GM21447 (cell line): ENCODE data around the gene NONO.
"Not testable (repeated sequence)": the region's sequence is repeated elsewhere in the genome, so short reads cannot be mapped to it uniquely, and the experiment has no call there.

Experiments used
- ATAC-seq: cut with Tn5 transposase; IDR thresholded peaks from one replicate; pipeline ENCODE4 v1.9.1; 2021; ENCODE audit not compliant: unreplicated experiment

The NONO gene

DNA sequence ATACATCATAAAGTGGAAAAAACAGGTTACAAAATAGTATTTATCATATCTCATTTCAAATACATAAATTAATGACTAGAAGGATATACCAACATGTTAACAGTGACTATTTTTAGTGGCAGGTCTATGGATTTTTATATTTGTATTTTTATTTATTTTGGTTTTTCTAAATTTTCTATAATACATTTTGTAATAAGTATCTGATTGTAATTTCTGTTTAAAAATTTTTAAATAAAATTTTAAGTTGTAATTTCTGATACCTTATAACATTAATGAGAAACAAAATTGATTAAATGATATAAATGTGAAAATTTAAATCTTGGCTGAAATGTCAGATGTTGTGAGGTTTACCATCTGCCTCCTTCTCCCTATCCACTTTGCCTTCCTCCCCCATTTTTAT, 2.5 kb downstream of the NONO start:
- no peak for ATAC-seq

DNA sequence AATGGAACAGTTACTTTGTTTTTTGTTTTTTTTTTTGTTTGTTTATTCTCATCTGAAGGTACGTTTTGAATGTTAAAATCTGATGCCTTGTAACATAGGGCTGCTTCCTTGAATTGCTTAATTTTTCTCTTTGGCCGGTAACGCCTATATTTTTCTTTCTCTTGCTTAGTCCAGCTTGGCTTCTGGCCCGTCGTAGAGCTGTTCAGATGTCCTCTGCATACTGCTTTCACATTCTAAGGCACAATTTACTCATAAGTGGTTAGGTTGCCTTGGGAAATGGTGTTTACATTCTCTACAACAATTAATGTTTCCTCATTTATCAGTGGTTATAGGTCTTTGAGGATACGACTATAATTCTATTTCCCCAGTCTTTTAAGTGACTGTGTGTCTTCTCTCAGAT, 7.9 kb downstream of the NONO start:
- no peak for ATAC-seq

DNA sequence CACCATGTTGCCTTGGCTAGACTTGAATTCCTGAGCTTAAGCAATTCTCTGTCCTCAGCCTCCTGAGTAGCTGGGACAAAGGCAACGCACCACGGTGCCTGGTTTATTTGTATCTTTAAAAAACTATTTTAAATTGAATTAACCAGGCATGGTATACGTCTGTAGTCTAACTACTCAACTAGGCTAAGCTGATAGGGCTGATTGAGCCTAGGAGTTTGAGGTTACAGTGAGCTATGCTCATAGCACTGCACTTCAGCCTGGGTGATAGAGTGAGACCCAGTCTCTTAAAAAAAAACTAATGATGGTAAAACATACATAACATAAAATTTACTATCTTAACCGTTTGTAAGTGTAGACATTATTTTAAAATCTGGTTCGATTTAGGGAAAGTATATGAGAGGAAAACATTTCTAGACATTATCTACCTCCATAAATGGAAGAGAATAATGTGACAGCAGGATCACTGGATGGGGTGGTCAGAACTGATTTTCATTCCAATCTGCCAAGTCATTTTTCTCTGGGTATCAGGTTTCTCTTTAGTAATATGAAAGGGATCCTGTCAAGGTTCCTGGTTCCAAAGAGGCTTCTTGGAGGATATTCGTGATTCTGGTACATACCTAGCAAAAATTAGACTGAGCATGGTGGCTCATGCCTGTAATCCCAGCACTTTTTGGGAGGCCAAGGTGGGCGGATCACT, 9.4 kb downstream of the NONO start:
- ATAC-seq = no peak

DNA sequence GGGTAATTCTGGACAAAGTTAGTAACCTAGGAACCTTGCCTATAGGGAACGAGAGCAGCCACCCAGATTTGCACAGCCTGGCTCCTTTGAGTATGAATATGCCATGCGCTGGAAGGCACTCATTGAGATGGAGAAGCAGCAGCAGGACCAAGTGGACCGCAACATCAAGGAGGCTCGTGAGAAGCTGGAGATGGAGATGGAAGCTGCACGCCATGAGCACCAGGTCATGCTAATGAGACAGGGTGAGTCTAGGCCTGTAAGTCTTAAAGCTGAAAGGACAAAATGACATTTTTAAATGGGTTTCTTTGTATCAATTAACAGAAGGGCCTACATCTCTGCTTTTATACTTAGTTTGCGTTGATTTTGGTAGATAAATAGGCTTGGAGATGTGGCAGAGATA, 13.4 kb downstream of the NONO start:
- ATAC-seq = no peak

DNA sequence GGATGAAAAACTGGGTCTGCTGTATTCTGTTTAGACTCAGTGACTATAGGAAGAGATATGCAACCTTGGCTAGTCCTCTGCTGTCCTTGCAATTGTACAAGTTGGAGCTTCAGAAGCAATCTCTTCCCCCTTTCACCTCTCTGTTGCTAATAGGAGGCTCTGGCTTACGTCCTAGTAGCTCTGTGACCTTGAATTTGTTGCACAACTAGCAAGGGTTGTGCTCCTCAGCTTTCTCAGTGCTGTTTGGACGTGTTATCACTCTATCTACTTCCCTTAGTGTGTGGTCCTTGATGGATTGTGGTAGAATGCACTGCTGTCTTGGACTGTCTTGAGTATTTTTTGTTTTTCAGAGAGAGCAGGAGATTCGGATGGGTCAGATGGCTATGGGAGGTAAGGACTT, 14.7 kb downstream of the NONO start:
- ATAC-seq = no peak

DNA sequence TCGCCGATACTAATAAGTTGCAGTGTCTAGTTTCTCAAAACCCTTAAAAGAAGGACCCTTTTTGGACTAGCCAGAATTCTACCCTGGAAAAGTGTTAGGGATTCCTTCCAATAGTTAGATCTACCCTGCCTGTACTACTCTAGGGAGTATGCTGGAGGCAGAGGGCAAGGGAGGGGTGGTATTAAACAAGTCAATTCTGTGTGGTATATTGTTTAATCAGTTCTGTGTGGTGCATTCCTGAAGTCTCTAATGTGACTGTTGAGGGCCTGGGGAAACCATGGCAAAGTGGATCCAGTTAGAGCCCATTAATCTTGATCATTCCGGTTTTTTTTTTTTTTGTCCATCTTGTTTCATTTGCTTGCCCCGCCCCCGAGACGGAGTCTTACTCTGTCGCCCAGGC, 16.6 kb downstream of the NONO start:
- ATAC-seq = not testable (repeated sequence)

DNA sequence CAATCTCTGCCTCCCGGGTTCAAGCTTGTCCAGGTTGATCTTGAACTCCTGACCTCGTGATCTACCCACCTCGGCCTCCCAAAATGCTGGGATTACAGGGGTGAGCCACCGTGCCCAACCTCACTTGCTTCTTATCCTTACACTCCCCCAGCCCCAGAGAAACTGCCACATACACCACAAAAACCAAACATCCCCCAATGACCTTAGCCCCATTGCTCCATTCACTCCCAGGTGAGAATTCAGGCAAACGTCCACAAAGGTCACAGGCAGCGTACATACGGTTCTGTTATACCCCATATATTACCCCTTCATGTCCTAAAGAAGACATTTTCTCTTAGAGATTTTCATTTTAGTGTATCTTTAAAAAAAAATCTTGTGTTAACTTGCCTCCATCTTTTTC, 17.1 kb downstream of the NONO start:
- not testable (repeated sequence) for ATAC-seq

DNA sequence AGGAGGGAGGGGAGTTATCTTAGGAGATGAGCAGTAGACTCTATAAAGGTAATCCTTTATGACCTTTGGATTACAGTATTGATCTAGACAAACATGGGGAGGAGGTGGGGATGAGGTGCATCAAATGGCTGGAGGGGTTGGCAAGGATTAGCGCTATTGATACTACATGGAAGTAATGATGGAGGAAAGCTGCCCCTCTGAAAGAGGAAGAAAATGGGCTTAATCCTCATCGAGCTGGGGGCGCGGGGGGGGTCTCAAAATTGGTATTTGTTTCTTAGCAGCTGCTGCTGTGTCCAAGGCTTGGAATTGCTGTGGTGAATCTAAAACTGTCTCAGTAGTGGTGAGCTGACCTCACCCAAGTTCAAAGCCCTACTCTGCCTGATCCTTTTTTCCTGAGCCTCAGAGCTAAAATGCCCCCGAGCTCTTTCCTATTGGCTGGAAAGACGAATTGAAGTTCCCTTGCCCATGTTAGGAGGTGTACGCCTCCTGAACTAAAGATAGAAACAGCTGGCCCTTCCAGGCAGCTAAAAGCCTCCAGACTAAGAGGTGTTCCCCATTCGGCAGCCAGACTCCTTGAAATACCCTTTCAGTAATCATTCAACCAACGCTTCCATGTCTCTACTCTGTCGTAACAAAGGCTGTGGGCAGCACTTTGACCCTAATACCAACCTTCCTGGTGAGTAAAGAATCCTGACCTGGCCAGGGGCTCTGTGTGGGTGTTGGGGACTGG, 17.9 kb downstream of the NONO start, which contains the start of gene ITGB1BP2:
ITGB1BP2 (plus strand) TSS at position 556 of the 730 bp plus-strand sequence; CDS start at position 613, 57 bp downstream.
- no peak for ATAC-seq

DNA sequence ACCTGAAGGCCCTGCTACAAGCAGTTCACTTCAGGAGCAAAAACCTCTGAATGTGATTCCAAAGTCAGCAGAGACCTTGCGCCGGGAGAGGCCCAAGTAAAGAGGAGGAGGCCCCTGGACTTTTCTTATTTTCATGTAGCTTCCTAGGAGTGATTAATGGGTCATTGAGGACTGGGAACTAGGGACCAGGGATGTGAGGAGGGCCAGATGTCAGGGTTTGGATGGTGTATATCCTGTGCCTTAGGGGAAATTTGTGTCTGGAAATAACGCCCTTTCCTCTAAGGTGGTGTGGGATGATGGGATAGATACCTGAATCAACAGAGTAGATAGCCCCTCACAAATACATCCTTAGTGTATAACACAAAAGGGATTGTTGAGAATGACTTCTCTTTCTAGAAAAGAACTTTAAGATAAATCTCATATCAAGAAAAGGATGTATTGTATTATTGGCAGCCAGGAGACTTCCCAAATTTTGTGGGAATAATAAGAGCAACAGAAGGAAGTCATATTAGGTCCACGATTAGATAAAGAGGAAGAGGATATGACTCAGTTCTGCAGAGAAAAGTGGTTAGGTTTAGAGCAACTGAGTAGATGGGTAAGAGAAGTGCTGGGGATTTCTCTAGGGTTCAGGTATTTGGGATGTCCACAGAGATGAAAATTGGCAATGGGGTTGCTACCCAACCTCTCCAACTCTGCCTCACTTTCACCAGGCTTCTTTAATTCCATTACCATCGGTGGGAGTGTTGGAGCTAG, 19.2 kb downstream of the NONO start:
- no peak for ATAC-seq

DNA sequence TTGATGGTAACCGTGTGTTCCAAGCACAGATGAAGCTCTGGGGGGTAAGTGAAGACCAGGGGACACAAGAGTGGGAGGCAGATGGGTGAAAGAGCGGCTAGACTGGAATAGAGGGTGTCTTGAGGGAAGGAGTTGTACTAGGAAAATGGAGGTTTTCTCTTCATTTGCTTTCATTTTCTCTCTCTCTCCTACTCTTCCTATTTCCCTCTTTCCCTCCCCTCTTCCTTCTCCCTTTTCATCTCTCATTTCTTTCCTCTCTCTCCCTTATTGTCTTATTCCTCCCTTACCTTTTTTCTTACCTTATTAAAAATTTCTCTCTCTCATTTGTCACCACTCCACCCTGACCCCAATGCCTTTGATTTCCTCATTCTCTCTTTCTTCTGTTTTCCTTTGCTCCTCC, 21.1 kb downstream of the NONO start:
- ATAC-seq = no peak

DNA sequence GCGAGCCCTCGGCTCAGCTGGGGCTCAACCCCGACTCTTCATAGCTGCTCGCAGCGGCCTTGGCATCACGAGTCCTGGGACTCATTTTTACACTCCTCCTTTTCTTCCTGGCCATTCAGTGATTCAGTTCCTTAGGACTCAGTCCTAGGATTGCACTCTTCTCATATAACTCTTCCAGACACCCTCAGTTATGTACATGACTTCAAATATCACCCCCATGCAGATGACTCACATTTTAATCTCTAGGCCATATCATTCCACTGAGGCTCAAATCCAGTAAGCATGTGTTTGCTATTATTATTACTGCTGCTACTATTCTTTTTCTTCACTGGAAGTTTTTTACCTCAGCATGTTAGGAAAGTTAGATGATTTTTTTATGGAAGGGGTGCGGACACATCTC, 32.5 kb downstream of the NONO start:
- no peak for ATAC-seq

DNA sequence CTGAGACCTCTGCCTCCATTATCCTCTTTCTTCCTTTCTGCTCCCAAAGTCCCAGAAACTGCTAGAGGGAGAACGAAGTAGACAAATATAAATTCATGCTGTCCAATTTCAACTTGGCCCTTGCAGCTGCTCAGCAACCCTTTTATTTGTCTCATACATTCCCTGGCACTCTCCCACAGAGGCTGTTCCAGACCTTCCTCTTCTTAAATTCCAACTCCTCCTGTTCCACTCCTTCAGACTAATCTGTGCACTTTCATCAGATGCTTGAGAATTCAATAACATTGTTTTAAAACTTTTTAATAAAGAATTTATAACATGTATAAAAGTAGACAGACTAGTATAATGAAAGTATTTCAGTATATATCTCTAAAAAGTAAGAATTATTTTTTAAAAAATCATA, 33.5 kb downstream of the NONO start:
- ATAC-seq = not testable (repeated sequence)

DNA sequence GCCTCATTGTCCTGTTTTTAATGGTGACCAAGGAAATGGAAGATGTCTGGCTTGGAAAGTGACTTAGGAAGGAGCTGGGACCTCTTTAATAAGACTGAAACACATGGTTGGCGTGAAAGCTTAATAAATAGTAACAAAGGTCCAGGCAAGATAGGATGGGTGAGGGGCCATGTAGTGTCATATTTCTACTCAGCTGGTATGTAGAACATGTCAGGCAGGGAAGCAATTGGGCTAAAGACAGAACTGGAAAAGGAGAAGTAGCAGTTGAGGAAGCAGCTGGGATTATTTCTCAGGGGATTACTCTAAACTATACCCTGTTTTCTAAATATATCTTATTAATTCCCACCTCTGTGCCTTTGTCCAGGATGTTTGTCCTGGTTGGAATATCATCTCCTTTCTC, 36.7 kb downstream of the NONO start:
- ATAC-seq = no peak

DNA sequence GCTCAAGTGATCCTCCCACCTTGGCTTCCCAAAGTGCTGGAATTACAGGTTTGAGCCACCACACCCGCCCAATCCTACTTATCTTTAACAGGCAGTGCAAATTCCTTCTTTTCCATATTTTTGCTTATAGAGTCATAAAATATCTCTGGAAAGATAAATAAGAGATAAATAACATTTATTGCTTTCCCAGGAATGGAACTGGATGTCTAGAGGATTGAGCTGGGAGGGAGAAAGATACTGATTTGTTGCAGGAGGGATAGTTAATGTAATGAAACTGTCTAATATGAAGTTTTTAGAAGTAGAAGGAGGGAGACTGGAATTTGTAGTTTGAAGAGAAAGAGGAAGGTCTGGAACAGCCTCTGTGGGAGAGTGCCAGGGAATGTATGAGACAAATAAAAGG, 38.3 kb downstream of the NONO start:
- ATAC-seq = no peak

DNA sequence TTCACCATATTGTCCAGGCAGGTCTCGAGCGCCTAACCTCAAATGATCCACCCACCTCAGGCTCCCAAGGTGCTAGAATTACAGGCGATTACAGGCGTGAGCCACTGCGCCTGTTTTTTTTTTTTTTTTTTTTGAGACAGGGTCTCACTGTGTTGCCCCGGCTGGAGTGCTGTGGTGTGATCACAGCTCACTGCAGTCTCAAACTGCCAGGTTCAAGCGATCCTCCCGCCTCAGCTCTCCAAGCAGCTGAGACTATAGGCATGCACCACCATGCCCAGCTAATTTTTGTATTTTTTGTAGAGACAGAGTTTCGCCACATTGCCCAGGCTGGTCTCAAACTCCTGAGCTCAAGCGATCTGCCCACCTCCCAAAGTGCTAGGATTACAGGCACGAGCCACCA, 41.0 kb downstream of the NONO start:
- ATAC-seq = not testable (repeated sequence)

DNA sequence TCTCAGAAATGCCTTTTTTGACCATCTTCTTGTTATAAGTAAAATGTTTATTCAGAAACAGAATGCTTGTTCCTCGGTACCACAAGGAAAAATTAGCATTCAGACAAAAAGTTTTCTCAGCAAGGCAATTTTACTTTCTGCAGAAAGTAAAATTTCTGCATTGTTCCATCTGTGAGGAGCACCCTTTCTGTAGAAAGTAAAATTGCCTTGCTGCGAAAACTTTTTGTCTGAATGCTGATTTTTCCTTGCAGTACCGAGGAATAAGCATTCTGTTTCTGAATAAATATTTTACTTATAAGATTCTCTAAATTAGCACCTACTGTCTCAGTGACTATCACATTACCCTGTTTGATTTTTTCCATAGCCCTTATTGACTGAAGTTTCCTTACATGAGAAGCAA, 43.0 kb downstream of the NONO start:
- no peak for ATAC-seq

DNA sequence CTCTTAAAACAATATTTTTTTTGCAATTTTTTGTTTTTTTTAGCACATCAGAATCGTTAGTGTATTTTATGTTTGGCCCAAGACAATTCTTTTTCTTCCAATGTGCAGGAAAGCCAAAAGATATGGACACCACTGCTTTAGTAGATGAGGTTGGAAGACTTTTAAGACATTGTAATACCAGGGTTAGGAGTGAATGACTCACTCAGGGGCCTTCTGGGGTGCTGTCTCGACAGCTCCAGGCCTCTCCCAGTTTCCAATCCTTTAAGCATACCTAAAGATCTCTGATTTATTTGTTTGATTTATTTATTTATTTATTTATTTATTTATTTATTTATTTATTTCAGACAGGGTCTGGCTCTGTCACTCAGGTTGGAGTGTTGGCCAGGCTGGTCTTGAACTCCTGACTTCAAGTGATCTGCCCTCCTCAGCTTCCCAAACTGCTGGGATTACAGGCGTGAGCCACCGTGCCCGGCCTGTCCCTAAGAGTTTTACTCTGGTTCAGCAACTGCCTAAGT, 65.8 kb downstream of the NONO start:
- ATAC-seq = not testable (repeated sequence)

DNA sequence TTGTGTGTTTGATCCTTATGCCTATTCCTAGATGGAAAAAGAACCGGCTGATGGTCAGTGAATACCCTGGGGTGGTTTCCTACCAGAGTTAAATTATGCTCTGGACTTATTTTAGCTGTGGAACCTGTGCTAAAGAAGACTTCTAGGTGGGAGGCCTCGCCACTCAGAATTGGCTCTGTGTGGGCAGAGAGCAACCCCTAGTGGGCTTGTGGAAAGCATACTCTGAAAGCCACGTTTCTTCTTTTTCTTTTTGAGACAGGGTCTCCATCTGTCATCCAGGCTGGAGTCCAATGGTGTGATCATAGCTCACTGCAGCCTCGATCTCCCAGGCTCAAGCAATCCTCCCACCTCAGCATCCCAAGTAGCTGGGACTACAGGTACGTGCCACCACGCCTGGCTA, 66.4 kb downstream of the NONO start:
- ATAC-seq = not testable (repeated sequence)
